HepG2 (cell line): ENCODE results near the gene ZFAND6. TPM values are rescaled to one million over a fixed set of nuclear protein-coding genes. Genes with fewer than 3 reads are reported as not detected.

Experiments used
- ATAC-seq: fragments of 200-7000 bp; cut with Tn5 transposase; 3 replicates; pipeline ENCODE4 v1.9.1; 2020; ENCODE audit warnings: mild to moderate bottlenecking, moderate library complexity
- BruUV-seq: library from RNA; stranded (reverse); fragments of 400-500 nt; replicated peaks from 2 replicates; lab custom pipeline; 2021; lab: Mats Ljungman, UMichigan
- CTCF ChIA-PET: fragments of 300-600 bp; formaldehyde crosslinking; extraction: SDS; loops from one replicate; lab custom pipeline; 2021; ENCODE audit warnings: low total read pairs, inconsistent platforms, low intra/inter-chr PET ratio; lab: Yijun Ruan, JAX
- POLR2A ChIA-PET: fragments of 350-600 bp; sonication (Branson Sonifier 250); formaldehyde crosslinking; loops from one replicate; lab custom pipeline; 2020; ENCODE audit warnings: antibody characterized with exemption, inconsistent platforms; lab: Yijun Ruan, JAX
- DNase-seq: peaks from one replicate; pipeline ENCODE4 v3.0.0-alpha.2; 2015; ENCODE audit warnings: low spot score
- FAIRE-seq: peaks from 3 replicates; lab custom pipeline; 2011; peaks lifted over from hg19 to GRCh38; lab: Jason Lieb, UNC
- H2AFZ ChIP-seq: one replicate; pipeline ENCODE4 v1.6.1; 2011; ENCODE audit warnings: low read length, inconsistent platforms
- H3K27ac ChIP-seq: fragments of 300-600 bp; 3 replicates; pipeline ENCODE4 v1.8.0; 2011; ENCODE audit warnings: mixed run types, mild to moderate bottlenecking, mixed read lengths, low read length, inconsistent platforms; ENCODE audit not compliant: insufficient read depth; ENCODE audit errors: extremely low read length
- H3K27me3 ChIP-seq, 2 experiments: fragments of 200-600 bp in 1 of 2; 2 replicates in 1 of 2; 3 replicates in 1 of 2; pipeline versions ENCODE4 v1.6.0 to v1.8.0; 2011; ENCODE audit warnings: low read length in 2 of 2, mild to moderate bottlenecking in 2 of 2, moderate library complexity in 2 of 2, inconsistent platforms in 1 of 2; ENCODE audit not compliant: insufficient read depth in 2 of 2, control insufficient read depth in 1 of 2
- H3K36me3 ChIP-seq, 2 experiments: fragments of 200-600 bp in 1 of 2; replicated peaks in 1 of 2; 2 replicates in 1 of 2; 3 replicates in 1 of 2; pipeline versions ENCODE4 v1.5.1 to v1.8.0; 2011; ENCODE audit warnings: low read length in 2 of 2, inconsistent platforms in 1 of 2; ENCODE audit not compliant: insufficient read depth in 2 of 2, control insufficient read depth in 1 of 2
- H3K4me1 ChIP-seq: 2 replicates; pipeline ENCODE4 v1.5.1; 2012; ENCODE audit warnings: low read length, inconsistent platforms; ENCODE audit not compliant: insufficient read depth
- H3K4me2 ChIP-seq: 2 replicates; pipeline ENCODE4 v1.6.0; 2011; ENCODE audit warnings: low read depth, low read length, inconsistent platforms
- H3K4me3 ChIP-seq, 3 experiments: fragments of 200-600 bp in 1 of 3; sonication (generic), shearing (Covaris generic) in 1 of 3; replicated peaks in 1 of 3; 2 replicates each; pipeline ENCODE4 v1.5.1; 2011 to 2016; ENCODE audit warnings: low read length in 3 of 3, inconsistent platforms in 2 of 3, low read depth in 2 of 3, mild to moderate bottlenecking in 2 of 3, control low read depth in 1 of 3, mixed read lengths in 1 of 3; ENCODE audit not compliant: insufficient read depth in 1 of 3
- H3K79me2 ChIP-seq: one replicate; pipeline ENCODE4 v1.6.1; 2011; ENCODE audit warnings: low read length, inconsistent platforms; ENCODE audit not compliant: insufficient read depth
- H3K9ac ChIP-seq: 2 replicates; pipeline ENCODE4 v1.6.0; 2011; ENCODE audit warnings: mild to moderate bottlenecking, low read depth, low read length, inconsistent platforms; ENCODE audit not compliant: insufficient read depth
- H3K9me3 ChIP-seq: 2 replicates; pipeline ENCODE4 v1.5.1; 2012; ENCODE audit warnings: mild to moderate bottlenecking, low read length
- H4K20me1 ChIP-seq: 2 replicates; pipeline ENCODE4 v1.6.0; 2011; ENCODE audit warnings: inconsistent platforms, mild to moderate bottlenecking, low read length, moderate library complexity; ENCODE audit not compliant: insufficient read depth
- CBX5 ChIP-seq: sonication (generic); formaldehyde crosslinking; IDR thresholded peaks from 2 replicates; pipeline ENCODE4 v1.4.0; 2020; ENCODE audit warnings: missing genetic modification reagents, borderline replicate concordance
- ESRRA ChIP-seq: sonication (generic); formaldehyde crosslinking; IDR thresholded peaks from 2 replicates; pipeline ENCODE4 v1.5.1; 2020; ENCODE audit warnings: mild to moderate bottlenecking, low read depth, missing genetic modification reagents
- RARG ChIP-seq: sonication (generic); formaldehyde crosslinking; IDR thresholded peaks from 2 replicates; pipeline ENCODE4 v1.4.0; 2020; ENCODE audit warnings: low read depth, mild to moderate bottlenecking, missing genetic modification reagents
- SOX5 ChIP-seq: IDR thresholded peaks from 2 replicates; pipeline ENCODE4 v1.6.1; 2016; ENCODE audit warnings: borderline replicate concordance
- TCF7 ChIP-seq: sonication (generic); IDR thresholded peaks from 2 replicates; pipeline ENCODE4 v1.6.1; 2016; ENCODE audit warnings: antibody characterized with exemption, low read depth
- TP53 ChIP-seq: sonication (generic); formaldehyde crosslinking; conservative IDR thresholded peaks from 2 replicates; pipeline ENCODE4 v1.4.0; 2020; ENCODE audit warnings: missing genetic modification reagents
- ZNF501 ChIP-seq: sonication (generic); formaldehyde crosslinking; IDR thresholded peaks from 2 replicates; pipeline ENCODE4 v1.5.1; 2020; ENCODE audit warnings: mild to moderate bottlenecking, moderate library complexity, missing genetic modification reagents
- ZNF589 ChIP-seq: sonication (generic); formaldehyde crosslinking; conservative IDR thresholded peaks from 2 replicates; pipeline ENCODE4 v1.8.0; 2022; ENCODE audit warnings: mild to moderate bottlenecking, moderate library complexity, missing genetic modification reagents
- ZNF780A ChIP-seq: sonication (generic); formaldehyde crosslinking; IDR thresholded peaks from 2 replicates; pipeline ENCODE4 v1.8.0; 2022; ENCODE audit warnings: mild to moderate bottlenecking, missing genetic modification reagents, moderate library complexity
- ZNF790 ChIP-seq: sonication (generic); formaldehyde crosslinking; IDR thresholded peaks from 2 replicates; pipeline ENCODE4 v1.8.0; 2022; ENCODE audit warnings: missing genetic modification reagents, mild to moderate bottlenecking, borderline replicate concordance
- ZSCAN29 ChIP-seq: sonication (generic); formaldehyde crosslinking; conservative IDR thresholded peaks from 2 replicates; pipeline ENCODE4 v1.4.0; 2020; ENCODE audit warnings: mild to moderate bottlenecking, missing genetic modification reagents
- WGBS: methylation state at CpG from one replicate; pipeline ENCODE4 v1.1.6; 2017; ENCODE audit warnings: low lambda C conversion rate; 5-methylcytosine and 5-hydroxymethylcytosine counted together
- in situ Hi-C: cut with HindIII; loops from 2 replicates; pipeline ENCODE4 v1.10.0; 2017; ENCODE audit warnings: low pct_unique_long_range_greater_than_20kb; ENCODE audit not compliant: extremely low pct_ligation_motif_present
- intact Hi-C: fragments of 100-400 bp; cut with micrococcal nuclease; formaldehyde crosslinking; loops from one replicate; pipeline ENCODE4 v1.10.0; 2022; ENCODE audit not compliant: unreplicated experiment
- polyA plus RNA-seq, 8 experiments: library from polyadenylated mRNA; depleted of rRNA in 3 of 8; stranded (reverse) in 7 of 8; unstranded in 1 of 8; fragments of >200 nt; fragmentation: Illumina TruSeq in 4 of 8; extraction: Trizol in 4 of 8; gene quantifications; 2 replicates each; pipeline versions ENCODE4 v1.2.1 to v1.2.3, GENCODE V29; 2011 to 2016; ENCODE audit warnings: low read depth in 4 of 8, missing spikeins in 1 of 8, mixed read lengths in 1 of 8; ENCODE audit not compliant: insufficient read depth in 1 of 8
- total RNA-seq, 5 experiments: library from RNA; depleted of rRNA; stranded (reverse); fragments of >200 nt; fragmentation: Illumina TruSeq; extraction: Trizol; gene quantifications; 2 replicates each; pipeline ENCODE4 v1.2.3, GENCODE V29; 2016; ENCODE audit warnings: low read depth in 1 of 5
- TF ChIP-seq, protein P1 (sequence below): sonication (generic); formaldehyde crosslinking; IDR thresholded peaks from 2 replicates; pipeline ENCODE4 v1.5.0; 2020; ENCODE audit warnings: mild to moderate bottlenecking, low read depth, missing genetic modification reagents, borderline replicate concordance
- TF ChIP-seq, protein P2 (sequence below): sonication (generic); formaldehyde crosslinking; IDR thresholded peaks from 2 replicates; pipeline ENCODE4 v1.4.0; 2020; ENCODE audit warnings: mild to moderate bottlenecking, missing genetic modification reagents, borderline replicate concordance

The ZFAND6 gene
- total and polyA plus RNA-seq, 2 of the 13 experiments (the other 11 are each of a cell fraction or from before 2014, with no cell fraction given), result 84.2 to 115 TPM

GRCh38 chr15:80105595-80105994, 46.1 kb downstream of the ZFAND6 start:
- intact Hi-C loops (no loop called here), in situ Hi-C loops (no loop called here)
- Histone ChIP-seq H2AFZ (no peak overlapping the region), H3K36me3 (peaks cover 0 to 6% of the 10 kb centered on the region in 2 experiments; a peak in 1 of 5 replicates), H3K27me3 (no peaks in the 10 kb centered on the region), H3K9ac (no peak overlapping the region), H3K4me1 (no peaks in the 10 kb centered on the region), H3K27ac (no peak overlapping the region), H4K20me1 (no peaks in the 10 kb centered on the region), H3K4me3 (no peak overlapping the region), H3K4me2 (no peak overlapping the region), H3K79me2 (peaks cover 32% of the 10 kb centered on the region), H3K9me3 (no peaks in the 10 kb centered on the region)
- ChIA-PET CTCF (no interaction called here), POLR2A (no interaction called here)
- DNase-seq, result no peak
- no peak for ATAC-seq
- TF ChIP-seq ZNF589 (CRISPR knock-in tag) (no peak), ZNF790 (CRISPR knock-in tag) (no peak), ZSCAN29 (CRISPR knock-in tag) (no peak), ZNF501 (no peak), TP53 (CRISPR knock-in tag) (no peak), SOX5 (no peak), CBX5 (CRISPR knock-in tag) (no peak), RARG (CRISPR knock-in tag) (no peak), TCF7 (no peak), ZNF780A (CRISPR knock-in tag) (no peak), ESRRA (no peak)
- TF ChIP-seq, protein P1, sequence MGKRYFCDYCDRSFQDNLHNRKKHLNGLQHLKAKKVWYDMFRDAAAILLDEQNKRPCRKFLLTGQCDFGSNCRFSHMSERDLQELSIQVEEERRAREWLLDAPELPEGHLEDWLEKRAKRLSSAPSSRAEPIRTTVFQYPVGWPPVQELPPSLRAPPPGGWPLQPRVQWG, result no peak
- TF ChIP-seq, protein P2, sequence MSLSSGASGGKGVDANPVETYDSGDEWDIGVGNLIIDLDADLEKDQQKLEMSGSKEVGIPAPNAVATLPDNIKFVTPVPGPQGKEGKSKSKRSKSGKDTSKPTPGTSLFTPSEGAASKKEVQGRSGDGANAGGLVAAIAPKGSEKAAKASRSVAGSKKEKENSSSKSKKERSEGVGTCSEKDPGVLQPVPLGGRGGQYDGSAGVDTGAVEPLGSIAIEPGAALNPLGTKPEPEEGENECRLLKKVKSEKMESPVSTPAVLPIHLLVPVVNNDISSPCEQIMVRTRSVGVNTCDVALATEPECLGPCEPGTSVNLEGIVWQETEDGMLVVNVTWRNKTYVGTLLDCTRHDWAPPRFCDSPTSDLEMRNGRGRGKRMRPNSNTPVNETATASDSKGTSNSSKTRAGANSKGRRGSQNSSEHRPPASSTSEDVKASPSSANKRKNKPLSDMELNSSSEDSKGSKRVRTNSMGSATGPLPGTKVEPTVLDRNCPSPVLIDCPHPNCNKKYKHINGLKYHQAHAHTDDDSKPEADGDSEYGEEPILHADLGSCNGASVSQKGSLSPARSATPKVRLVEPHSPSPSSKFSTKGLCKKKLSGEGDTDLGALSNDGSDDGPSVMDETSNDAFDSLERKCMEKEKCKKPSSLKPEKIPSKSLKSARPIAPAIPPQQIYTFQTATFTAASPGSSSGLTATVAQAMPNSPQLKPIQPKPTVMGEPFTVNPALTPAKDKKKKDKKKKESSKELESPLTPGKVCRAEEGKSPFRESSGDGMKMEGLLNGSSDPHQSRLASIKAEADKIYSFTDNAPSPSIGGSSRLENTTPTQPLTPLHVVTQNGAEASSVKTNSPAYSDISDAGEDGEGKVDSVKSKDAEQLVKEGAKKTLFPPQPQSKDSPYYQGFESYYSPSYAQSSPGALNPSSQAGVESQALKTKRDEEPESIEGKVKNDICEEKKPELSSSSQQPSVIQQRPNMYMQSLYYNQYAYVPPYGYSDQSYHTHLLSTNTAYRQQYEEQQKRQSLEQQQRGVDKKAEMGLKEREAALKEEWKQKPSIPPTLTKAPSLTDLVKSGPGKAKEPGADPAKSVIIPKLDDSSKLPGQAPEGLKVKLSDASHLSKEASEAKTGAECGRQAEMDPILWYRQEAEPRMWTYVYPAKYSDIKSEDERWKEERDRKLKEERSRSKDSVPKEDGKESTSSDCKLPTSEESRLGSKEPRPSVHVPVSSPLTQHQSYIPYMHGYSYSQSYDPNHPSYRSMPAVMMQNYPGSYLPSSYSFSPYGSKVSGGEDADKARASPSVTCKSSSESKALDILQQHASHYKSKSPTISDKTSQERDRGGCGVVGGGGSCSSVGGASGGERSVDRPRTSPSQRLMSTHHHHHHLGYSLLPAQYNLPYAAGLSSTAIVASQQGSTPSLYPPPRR, result no peak
- 100% methylated on average over 1 of the region's 1 CpG for WGBS
- BruUV-seq, result no TSS peak
- FAIRE-seq, result no peak
